HG03097 (cell line): Measurements from ENCODE around the gene ATP6V0B.

ENCODE experiments used
- ATAC-seq: cut with Tn5 transposase; IDR thresholded peaks from one replicate; pipeline ENCODE4 v1.9.1; 2021; ENCODE audit not compliant: unreplicated experiment, low FRiP score

Gene ATP6V0B

GRCh38 chr1:44024031-44024902 is 49.5 kb downstream of the ATP6V0B start:
- no peak for ATAC-seq

GRCh38 chr1:44024903-44025525 is 50.3 kb downstream of the ATP6V0B start:
- no peak for ATAC-seq

DNA sequence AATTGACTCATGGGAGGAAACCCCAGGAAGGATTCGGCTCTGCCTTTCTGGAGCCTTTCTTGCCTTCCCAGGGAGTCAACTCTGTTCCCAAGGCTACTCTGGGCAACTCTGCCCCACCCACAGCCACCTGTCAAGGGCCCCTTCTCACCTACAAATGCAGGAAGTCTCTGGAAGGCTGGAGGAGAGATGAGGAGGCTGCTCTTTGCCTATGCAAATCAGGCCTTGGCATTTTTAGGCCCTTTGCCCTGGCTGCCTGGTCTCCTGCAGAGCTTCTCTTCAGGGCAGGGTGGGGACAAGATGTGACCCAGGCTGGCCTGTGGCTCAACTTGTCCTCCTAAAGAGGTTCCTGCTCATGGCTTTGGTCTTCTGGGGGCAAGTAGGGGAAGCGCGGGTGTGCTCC is 51.1 kb downstream of the ATP6V0B start:
- no peak for ATAC-seq

GRCh38 chr1:44027320-44027719 is 52.6 kb downstream of the ATP6V0B start:
- ATAC-seq = no peak
